ENCODE results near the gene PARD3B.

PARD3B gene

GRCh38 chr2:205220559-205220958, 675.3 kb downstream of the PARD3B start:
- DNase-seq, result no peak

- no peak for DNase-seq
Measured at GRCh38 chr2:205232086-205232485, 686.8 kb downstream of the PARD3B start.

- no peak for DNase-seq
Measured at GRCh38 chr2:205235434-205235833, 690.2 kb downstream of the PARD3B start.

GRCh38 chr2:205237524-205237923, 692.2 kb downstream of the PARD3B start:
- DNase-seq, result no peak

GRCh38 chr2:205245001-205245400, 699.7 kb downstream of the PARD3B start:
- DNase-seq, result no peak

GRCh38 chr2:205245652-205246051, 700.4 kb downstream of the PARD3B start:
- no peak for DNase-seq

- no peak for DNase-seq
Measured at GRCh38 chr2:205259121-205259520, 713.8 kb downstream of the PARD3B start.

- DNase-seq, result no peak
Measured at GRCh38 chr2:205261516-205262020, 716.3 kb downstream of the PARD3B start.

- no peak for DNase-seq
Measured at GRCh38 chr2:205267323-205267722, 722.0 kb downstream of the PARD3B start.

- peak; percentile 12 for DNase-seq
Measured at GRCh38 chr2:205270689-205271088, 725.4 kb downstream of the PARD3B start.

GRCh38 chr2:205273148-205273547, 727.9 kb downstream of the PARD3B start:
- DNase-seq, result peak; percentile 19

GRCh38 chr2:205273627-205274026, 728.4 kb downstream of the PARD3B start:
- peak; percentile 49 for DNase-seq

- peak; percentile 13 for DNase-seq
Measured at GRCh38 chr2:205274801-205275200, 729.5 kb downstream of the PARD3B start.

- peak; percentile 47 for DNase-seq
Measured at GRCh38 chr2:205276116-205276777, 731.0 kb downstream of the PARD3B start.

- peak; percentile 34 for DNase-seq
Measured at GRCh38 chr2:205280596-205281236, 735.4 kb downstream of the PARD3B start.

- no peak for DNase-seq
Measured at GRCh38 chr2:205283736-205284270, 738.5 kb downstream of the PARD3B start.

GRCh38 chr2:205284334-205284733, 739.1 kb downstream of the PARD3B start:
- no peak for DNase-seq

GRCh38 chr2:205287316-205287715, 742.0 kb downstream of the PARD3B start:
- DNase-seq, result no peak

GRCh38 chr2:205288686-205289085, 743.4 kb downstream of the PARD3B start:
- DNase-seq, result no peak

GRCh38 chr2:205290299-205290698, 745.0 kb downstream of the PARD3B start:
- no peak for DNase-seq

- no peak for DNase-seq
Measured at GRCh38 chr2:205292665-205293295, 747.5 kb downstream of the PARD3B start.

- no peak for DNase-seq
Measured at GRCh38 chr2:205293559-205293958, 748.3 kb downstream of the PARD3B start.

GRCh38 chr2:205296959-205297358, 751.7 kb downstream of the PARD3B start:
- no peak for DNase-seq

GRCh38 chr2:205297368-205297767, 752.1 kb downstream of the PARD3B start:
- DNase-seq, result no peak

Measured in NCI-H146 (cell line).